ENCODE measurements around the gene INSR.

DNA sequence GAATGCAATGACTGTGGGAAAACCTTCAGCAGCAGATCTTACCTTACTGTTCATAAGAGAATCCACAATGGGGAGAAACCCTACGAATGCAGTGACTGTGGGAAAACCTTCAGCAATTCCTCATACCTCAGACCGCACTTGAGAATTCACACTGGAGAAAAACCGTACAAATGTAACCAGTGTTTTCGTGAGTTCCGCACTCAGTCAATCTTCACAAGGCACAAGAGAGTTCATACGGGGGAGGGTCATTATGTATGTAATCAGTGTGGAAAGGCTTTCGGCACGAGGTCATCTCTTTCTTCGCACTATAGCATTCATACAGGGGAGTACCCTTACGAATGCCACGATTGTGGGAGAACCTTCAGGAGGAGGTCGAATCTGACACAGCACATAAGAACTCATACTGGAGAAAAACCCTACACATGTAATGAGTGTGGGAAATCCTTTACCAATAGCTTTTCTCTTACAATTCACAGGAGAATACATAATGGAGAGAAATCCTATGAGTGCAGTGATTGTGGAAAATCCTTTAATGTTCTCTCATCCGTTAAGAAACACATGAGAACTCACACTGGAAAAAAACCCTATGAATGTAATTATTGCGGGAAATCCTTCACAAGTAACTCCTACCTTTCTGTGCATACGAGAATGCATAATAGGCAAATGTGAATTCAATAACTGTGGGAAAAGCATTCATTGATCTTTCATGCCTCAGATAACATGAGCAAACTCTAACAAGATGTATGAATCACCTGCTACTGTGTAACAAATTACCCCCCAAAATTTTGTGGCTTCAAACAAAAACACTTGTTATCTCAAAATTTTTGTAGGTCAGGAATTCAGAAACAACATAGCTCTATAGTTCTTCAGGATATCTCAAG lies 210.9 kb downstream of the INSR start:
- TF ChIP-seq, protein P1, sequence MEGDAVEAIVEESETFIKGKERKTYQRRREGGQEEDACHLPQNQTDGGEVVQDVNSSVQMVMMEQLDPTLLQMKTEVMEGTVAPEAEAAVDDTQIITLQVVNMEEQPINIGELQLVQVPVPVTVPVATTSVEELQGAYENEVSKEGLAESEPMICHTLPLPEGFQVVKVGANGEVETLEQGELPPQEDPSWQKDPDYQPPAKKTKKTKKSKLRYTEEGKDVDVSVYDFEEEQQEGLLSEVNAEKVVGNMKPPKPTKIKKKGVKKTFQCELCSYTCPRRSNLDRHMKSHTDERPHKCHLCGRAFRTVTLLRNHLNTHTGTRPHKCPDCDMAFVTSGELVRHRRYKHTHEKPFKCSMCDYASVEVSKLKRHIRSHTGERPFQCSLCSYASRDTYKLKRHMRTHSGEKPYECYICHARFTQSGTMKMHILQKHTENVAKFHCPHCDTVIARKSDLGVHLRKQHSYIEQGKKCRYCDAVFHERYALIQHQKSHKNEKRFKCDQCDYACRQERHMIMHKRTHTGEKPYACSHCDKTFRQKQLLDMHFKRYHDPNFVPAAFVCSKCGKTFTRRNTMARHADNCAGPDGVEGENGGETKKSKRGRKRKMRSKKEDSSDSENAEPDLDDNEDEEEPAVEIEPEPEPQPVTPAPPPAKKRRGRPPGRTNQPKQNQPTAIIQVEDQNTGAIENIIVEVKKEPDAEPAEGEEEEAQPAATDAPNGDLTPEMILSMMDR (IDR thresholded peaks at IDR 0.05; ENCODE audit: extremely low read depth in 1 of 2, insufficient read depth in 1 of 2, low read depth in 1 of 2, low read length in 2 of 2) = no peak
- no peak for TF ChIP-seq EZH2 (IDR thresholded peaks at IDR 0.05; ENCODE audit: borderline replicate concordance, low read depth, low read length, severe bottlenecking)
- no peak for TF ChIP-seq POLR2A (IDR thresholded peaks at IDR 0.05; ENCODE audit: low read depth, low read length)

Data from endothelial cell of umbilical vein (primary cell).